GM10266 (cell line): ENCODE measurements around the gene WNT10A.

Experiments used
- DNase-seq: peaks from one replicate; pipeline ENCODE4 v3.0.0; 2012; ENCODE audit errors: extremely low spot score
- TF ChIP-seq, protein P1 (sequence below): IDR thresholded peaks from 2 replicates; pipeline ENCODE4 v1.5.1; 2012; ENCODE audit warnings: mild to moderate bottlenecking, low read depth; ENCODE audit not compliant: control insufficient read depth, insufficient read depth; ENCODE audit errors: missing control alignments

WNT10A gene

DNA sequence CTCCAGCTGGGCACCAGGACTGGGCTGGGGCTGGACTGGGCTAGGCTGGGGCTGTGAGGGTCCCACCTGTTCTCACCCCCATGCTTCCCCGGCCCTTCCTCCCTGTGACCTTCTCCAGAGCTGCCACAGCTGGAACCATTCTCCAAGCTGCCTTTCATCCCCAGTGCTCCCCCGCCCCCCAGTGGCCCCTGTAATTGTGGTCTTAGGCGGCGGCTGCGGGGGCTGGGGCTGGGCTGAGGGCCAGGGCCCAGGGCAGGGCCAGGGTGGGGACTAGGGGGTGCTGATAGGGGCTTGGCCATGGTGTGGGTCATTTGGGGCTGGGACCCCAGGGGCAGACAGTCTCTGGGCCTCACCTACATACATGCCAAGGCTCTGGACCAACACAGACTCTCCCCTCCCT lies 2.8 kb upstream of the WNT10A start:
- TF ChIP-seq, protein P1, sequence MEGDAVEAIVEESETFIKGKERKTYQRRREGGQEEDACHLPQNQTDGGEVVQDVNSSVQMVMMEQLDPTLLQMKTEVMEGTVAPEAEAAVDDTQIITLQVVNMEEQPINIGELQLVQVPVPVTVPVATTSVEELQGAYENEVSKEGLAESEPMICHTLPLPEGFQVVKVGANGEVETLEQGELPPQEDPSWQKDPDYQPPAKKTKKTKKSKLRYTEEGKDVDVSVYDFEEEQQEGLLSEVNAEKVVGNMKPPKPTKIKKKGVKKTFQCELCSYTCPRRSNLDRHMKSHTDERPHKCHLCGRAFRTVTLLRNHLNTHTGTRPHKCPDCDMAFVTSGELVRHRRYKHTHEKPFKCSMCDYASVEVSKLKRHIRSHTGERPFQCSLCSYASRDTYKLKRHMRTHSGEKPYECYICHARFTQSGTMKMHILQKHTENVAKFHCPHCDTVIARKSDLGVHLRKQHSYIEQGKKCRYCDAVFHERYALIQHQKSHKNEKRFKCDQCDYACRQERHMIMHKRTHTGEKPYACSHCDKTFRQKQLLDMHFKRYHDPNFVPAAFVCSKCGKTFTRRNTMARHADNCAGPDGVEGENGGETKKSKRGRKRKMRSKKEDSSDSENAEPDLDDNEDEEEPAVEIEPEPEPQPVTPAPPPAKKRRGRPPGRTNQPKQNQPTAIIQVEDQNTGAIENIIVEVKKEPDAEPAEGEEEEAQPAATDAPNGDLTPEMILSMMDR = no peak
- no peak for DNase-seq

DNA sequence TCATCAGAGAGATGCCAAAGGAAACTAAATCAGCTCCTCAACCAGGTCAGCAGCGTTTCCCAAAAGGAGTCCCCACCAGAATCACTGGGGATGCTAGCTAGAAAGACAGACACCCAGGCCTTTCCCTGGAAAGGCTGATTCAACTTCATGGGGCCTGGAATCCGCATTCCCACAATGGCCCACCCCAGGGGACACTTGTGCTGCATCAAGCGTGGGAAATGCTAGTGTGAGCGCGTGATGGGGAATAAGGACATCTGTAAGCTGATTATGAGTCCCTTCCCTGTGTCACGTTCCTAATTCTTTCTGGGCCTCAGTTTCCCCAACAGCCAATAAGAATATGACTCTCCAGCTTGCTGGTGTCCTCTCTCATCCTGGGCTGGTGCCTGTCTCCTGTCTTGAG lies 2.2 kb upstream of the WNT10A start:
- TF ChIP-seq, protein P1 = no peak
- DNase-seq = no peak

DNA sequence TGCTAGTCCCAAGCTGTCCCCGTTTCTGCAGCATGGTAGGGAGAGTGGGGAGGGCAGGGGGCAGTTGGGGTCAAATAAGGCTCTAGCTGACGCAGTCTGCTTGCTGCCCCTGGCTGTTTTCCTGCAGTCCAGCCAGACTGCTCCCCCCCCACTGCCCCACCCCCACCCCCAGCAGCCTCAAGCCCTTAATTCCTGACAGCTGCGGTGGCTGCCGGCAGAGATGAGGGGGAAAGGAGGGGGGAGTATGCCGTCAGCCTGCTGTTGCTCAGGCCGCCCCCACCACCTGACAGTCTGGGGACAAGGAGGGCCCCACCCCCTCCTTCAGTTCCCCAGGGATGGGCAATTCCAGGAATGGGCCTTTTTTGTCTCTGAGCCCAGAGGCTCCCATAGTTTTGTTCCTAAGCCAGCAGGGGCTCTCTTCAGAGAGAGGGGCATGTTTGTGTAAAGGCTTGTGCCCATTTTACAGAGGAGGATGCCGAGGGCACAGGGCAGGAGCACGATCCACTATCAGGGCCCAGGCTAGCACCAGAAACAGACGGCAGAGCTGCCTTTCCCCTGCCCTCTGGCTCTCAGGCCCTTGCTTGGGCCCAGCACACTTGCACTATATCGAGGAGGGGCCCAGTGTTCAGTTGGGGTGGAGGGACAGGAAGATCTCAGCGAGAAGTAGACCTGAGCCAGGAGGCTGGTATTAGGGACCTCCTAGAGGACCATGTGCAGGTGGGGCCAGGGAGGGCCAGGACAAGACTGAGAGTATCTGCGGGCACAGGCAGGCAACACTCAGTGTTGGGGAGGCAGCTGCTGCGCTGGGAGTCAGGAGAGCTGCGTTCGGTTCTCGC lies 1.5 kb upstream of the WNT10A start:
- TF ChIP-seq, protein P1 = no peak
- DNase-seq = no peak

DNA sequence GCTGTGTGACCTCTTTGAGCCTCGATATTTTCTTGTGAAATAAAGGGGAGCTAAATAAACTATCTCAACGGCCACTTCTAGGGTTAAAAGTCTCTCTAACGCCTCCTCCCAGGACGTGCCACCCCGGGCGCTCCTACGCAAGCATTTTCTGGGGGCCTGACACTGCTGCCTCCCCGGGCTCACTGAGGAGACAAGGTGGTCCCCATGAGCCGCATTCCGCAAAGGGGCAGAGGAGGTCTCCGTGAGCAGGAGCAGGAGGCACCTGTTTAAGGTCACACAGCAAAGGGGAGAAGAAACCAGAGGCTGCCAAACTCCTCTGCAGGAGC lies 913 bp upstream of the WNT10A start:
- TF ChIP-seq, protein P1 = no peak
- DNase-seq = no peak

DNA sequence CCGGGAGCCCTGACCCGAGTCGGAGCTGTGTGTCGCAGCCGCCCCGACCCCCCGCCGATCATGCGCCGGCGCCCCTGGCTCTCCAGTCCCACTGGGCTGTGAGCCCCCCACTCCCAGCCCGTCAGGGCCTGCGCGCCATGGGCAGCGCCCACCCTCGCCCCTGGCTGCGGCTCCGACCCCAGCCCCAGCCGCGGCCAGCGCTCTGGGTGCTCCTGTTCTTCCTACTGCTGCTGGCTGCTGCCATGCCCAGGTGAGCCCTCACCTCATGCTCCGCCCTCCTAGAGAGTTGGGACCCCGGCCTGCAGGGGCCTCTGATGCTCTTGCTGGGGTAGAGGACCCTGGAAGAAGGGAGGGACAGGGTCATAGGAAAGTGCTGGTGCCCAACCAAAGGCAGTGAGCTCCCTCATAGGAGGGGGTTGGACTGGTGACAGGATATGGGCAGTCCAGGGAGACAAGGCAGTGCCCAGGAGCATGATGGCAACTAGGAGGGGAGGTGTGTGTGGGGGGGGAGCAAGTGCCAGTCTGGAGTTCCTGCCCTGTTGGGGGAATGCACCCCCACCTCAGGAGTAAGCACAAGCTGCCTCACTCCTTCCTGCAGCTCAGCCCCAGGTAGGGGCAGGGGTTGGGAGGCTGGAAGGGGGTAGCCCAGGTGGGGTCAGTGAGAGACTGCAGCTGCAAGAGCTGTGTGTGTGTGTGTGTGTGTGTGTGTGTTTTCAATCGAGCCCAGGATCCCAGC lies 375 bp downstream of the WNT10A start:
- TF ChIP-seq, protein P1 = no peak
- no peak for DNase-seq

DNA sequence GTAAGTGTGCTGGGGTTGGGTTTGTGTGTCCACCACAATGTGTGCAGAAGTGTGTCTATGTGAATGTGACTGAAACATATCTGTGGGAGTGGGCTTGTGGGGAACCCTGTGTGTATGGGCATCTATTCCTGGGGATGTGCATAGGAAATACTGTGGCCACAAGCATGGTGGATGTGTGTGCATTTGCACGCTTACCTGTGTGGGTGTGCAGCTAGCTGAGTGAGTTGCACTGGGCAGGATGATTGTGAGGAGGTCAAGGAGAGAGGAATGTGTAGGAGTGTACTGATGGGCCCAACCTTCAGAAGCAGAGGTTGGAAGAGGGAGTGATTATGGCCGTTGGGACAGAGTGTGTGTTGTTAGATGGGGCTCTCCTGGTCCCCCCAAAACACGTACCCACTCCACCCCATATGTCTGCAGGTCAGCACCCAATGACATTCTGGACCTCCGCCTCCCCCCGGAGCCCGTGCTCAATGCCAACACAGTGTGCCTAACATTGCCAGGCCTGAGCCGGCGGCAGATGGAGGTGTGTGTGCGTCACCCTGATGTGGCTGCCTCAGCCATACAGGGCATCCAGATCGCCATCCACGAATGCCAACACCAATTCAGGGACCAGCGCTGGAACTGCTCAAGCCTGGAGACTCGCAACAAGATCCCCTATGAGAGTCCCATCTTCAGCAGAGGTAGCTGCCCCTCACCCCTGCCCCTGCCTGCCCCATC lies 1.2 kb downstream of the WNT10A start:
- DNase-seq = no peak
- TF ChIP-seq, protein P1 = no peak
